GM13977 (cell line): ENCODE results near the gene HSFX4.
"Not testable (repeated sequence)": the region's sequence is repeated elsewhere in the genome, so short reads cannot be mapped to it uniquely, and the experiment has no call there.

Experiments used
- DNase-seq: peaks from one replicate; pipeline ENCODE4 v3.0.0; 2012; ENCODE audit warnings: low spot score
- CTCF ChIP-seq: IDR thresholded peaks from 2 replicates; pipeline ENCODE4 v1.5.1; 2012; ENCODE audit warnings: mild to moderate bottlenecking, control low read depth; ENCODE audit not compliant: insufficient read depth; ENCODE audit errors: extremely low read depth, missing control alignments
- in situ Hi-C: fragments of 300-500 bp; cut with MboI; formaldehyde crosslinking; loops from one replicate; pipeline ENCODE4 v1.12.0; 2022; ENCODE audit warnings: low sequenced_read_pairs, low pct_unique_long_range_greater_than_20kb, mixed read lengths, inconsistent platforms; ENCODE audit not compliant: unreplicated experiment

HSFX4 gene

GRCh38 chrX:149909324-149910177 lies 19.8 kb upstream of the HSFX4 start:
- TF ChIP-seq CTCF, result no peak
- in situ Hi-C loops, result no loop called here
- no peak for DNase-seq

DNA sequence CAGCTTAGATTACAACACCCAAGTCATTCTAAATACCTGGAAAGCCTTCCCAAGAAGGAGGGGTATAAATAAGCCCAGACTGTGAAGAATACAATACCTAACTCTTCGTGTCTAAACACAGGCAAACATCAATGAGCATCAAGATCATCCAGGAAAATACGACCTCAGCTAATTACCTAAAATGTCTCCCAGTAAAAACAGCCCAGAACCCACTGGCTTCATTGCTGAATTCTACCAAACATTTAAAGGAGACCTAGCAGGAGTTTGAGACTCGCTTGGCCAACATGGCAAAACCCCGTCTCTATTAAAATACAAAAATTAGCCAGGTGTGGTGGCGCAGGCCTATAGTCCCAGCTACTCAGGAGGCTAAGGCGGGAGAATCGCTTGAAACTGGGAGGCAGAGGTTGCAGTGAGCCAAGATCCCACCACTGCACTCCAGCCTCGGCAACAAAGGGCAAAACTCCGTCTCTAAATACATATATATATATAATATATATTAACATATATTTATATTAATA lies 19.1 kb upstream of the HSFX4 start:
- in situ Hi-C loops, result no loop called here
- no peak for TF ChIP-seq CTCF
- DNase-seq, result no peak

- peak; percentile 27 for TF ChIP-seq CTCF
- DNase-seq, result peak; percentile 3
- in situ Hi-C loops, result no loop called here
Observed at GRCh38 chrX:149916745-149917392, 12.5 kb upstream of the HSFX4 start.

DNA sequence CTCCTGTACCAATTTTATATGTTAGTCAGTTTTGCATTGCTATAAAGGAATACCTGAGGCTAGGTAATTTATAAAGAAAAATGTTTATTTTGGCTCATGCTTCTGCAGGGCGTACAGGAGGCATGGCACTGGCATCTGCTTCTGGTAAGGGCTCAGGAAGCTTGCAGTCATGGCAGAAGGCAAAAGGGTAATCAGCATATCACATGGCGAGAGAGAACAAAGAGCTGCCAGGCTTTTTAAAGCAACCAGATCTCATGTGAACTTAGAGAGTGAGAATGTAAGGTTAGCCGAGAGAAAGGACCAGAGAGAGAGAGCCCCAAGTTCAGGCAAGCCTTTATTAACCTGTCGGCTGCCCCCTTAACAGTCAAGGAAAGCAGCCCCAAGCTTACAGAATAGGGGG lies 5.5 kb upstream of the HSFX4 start:
- in situ Hi-C loops, DNase-seq: not testable (repeated sequence)

DNA sequence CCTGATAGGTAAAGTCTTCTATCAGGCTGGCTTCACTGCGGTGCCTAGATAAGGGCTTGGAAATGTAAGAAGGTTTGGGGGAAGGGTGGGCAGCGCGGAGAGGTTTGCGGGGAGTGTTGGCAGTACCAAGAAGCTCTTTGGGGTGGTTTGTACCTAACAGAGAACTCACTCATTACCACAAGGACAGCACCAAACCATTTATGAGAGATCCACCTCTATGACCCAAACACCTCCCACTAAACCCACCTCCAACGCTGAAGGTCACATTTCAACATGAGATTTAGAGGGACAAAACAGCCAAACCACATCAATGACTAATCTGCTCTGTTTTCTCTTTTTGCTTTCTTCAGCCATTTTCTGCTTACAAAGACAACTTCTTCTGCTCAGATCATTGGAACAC lies 4.9 kb upstream of the HSFX4 start:
- DNase-seq, in situ Hi-C loops: not testable (repeated sequence)

DNA sequence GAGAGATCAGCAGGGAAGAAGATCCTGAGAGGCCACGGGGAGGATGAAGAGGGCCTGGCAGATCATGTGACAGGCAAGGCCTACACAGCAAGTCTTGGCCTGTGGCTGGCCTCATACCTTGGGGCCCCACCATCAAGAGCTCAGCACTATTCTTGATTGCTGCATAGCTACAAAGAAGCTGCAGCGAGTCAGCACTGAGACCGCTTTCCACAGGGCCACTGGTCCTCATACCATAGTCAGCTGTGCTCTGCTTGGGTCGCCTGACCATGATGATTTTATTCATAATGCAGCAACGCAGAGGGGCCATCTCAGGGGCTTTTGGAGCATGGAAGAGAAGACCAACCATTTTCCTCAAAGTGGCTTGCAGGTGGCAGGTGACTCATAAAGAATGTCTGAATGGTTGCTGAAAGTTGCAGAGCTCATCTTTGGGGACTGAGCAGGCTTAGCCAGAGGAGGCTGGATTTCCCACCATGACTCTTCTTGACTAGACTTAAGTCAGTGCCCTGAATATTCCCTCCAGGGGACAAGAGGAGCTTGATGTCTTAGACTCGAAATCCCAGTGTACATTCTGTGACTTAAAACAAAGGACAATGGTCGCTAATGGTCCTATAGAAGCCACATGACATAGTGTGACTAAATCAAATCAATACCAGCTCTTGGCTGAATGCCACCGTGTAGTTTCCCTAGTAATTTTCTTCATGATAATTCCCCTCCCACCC lies 2.0 kb upstream of the HSFX4 start:
- in situ Hi-C loops, DNase-seq: not testable (repeated sequence)

DNA sequence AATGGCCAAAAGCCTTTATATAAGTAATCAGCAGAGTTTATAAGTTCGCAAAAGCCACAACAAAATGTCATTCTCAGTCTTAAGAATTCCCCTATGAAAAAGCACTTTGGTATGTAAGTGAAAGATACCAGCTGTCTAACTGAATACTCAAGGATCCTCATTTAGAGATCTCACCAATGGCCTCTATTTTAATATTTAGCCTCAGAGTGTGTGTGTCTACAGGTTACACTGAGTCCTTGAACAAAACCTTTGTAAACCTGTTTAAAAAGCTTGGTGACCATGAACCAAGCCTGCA lies 1.5 kb upstream of the HSFX4 start:
- in situ Hi-C loops, DNase-seq: not testable (repeated sequence)

DNA sequence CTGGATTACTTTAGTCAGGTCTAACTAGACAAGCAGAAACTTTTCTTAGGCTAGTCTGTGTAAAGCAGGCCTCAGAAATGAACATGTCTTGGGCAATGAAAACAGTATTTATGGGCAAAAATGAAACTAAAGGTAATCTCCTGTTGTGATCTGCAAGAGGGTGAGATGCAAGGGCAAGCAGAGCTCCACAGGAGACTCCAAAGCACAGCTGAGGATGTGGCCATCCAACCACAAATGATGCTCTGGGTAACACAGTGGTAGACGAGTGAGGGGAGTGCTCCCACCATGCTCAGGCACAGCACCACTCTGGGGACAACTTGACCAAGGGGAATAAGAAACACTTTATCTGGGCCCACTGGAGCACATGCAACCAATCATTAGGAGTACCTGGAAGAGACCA lies 738 bp upstream of the HSFX4 start:
- DNase-seq, in situ Hi-C loops: not testable (repeated sequence)

DNA sequence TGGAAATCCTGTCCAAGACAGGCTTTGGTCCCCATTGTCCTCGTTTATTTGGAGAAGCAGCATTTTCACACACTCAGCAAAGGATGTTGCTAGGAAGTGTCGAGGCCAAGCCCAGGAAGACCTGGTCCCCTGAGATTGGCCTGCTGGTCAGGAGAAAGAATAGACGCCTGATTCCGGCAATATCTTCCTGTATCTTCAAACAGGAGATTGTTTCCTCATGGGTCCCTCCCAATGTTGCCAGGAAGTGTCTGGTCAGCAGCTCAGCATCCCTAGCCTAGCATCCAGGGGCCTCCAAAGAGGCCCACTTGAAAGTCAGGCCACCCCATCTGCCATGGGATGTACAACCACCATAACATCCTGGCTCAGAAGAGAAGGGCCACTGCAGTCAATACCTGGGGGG lies 2.0 kb downstream of the HSFX4 start:
- in situ Hi-C loops, DNase-seq: not testable (repeated sequence)

DNA sequence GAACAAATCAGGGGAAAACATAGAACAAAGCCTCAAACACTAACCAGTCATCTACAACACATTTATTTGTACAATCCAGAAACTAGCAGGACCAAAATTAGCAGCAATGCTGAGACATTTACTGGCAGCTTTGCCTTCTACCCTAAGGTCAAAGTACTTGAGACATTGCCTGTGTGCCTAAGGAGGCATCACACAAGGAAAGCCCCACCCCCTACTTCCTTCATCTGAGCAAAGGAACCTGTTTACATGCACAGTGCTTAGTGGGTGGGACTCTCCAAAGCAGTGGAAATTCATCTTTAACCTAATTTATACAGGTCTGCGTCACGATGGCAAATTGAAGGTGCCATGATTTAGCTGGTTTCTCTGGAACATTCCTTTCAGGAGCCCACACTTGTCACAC lies 2.8 kb downstream of the HSFX4 start:
- DNase-seq, in situ Hi-C loops: not testable (repeated sequence)

DNA sequence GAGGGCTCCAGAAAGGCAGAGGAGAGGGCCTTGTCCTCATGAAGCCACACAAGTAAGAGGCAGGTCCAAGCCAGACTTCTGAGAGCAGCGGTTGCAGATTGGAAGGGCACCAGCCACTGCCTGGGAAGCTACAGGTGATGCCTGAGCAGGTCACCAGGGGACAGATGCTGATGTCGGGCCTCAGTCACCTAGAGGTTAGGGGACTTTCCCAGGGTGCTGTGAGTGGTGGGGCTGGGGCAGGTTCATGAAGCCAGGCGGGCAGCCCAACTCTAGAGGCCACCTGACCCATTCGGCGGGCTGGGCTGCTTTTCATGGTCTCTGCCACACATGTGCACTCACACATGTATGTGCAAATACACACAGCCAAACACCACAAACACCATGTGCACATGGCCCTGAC lies 3.6 kb downstream of the HSFX4 start:
- in situ Hi-C loops, DNase-seq: not testable (repeated sequence)

DNA sequence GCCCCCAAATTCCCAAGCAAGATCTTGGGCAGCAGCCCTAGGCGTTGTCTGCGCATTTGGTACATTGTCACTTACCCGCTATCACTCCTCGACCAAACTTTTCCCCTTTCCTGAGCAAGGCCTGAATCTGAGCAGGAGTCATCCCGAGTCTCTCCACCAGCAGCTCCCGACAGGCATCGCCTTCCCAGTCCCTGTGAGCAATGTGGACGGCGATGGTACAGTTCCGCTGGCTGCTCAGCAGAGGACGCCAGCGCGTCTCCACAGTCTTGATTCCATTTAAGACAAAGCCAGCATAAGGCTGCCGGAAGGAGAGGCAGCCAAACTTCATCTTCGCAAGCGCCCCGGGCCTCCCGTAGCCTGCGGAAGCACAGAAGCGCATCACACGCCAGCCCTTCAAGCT lies 4.2 kb downstream of the HSFX4 start:
- DNase-seq, in situ Hi-C loops: not testable (repeated sequence)

DNA sequence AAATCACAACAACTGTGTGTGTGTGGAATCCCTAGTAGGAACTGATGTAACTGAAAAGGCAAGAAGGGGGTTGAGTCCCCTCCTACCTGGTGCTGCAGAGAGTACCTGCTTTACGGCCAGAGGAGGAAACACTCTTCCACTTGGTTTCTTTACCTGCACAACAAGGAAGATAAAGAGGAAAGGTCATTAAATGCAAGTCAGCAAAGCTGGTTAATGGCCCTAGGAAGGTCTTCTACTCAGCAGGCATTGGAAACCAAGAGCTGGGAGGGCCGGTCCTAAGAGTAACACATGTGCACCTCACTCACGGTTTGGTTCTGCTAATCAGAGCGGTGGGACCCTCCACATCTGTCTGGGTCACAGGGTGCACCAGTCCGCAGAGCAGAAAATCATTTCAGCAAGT lies 8.0 kb downstream of the HSFX4 start:
- DNase-seq, in situ Hi-C loops: not testable (repeated sequence)
